ENCODE results near the gene ESRP2.
A peak's percentile ranks its signal among the peaks of the same experiment; 100 is the strongest.

The ESRP2 gene

DNA sequence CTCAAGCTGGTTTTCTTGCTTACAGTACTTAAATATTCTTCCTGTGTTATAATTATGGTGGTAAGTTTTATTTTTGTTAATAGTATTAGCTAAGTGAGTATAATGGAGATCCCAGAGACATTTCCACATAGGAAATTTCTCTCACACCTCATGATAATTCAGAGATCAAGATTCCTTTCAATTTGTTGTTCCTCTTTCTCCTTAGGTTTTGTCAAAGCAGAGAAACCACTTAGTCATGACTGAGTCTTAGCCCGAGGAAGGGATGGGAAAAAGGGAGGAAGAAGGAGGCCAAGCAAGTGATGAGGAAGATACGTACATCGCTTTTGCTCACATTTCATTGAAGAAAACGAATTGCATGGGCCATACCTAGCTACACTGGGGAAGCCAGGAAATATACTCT, 18.4 kb downstream of the ESRP2 start:
- no peak for DNase-seq (ENCODE audit: low spot score)

DNA sequence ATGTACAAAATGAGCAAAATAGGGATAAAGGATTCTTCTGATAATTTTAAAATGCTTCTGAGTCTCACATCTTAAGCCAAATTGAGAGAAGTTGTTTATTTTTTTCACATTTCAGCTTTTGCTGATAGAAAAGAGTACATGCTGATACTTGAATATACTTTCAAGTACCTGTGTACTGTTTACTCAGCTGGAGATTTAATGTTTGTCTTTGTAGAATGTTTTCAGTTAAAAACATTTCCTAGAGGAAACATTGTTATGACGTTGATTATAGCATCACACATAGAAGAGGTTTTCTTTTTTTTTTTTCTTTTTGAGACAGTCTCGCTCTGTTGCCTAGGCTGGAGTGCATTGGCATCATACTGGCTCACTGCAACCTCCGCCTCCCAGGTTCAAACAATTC, 19.7 kb downstream of the ESRP2 start:
- DNase-seq (ENCODE audit: low spot score): no peak

DNA sequence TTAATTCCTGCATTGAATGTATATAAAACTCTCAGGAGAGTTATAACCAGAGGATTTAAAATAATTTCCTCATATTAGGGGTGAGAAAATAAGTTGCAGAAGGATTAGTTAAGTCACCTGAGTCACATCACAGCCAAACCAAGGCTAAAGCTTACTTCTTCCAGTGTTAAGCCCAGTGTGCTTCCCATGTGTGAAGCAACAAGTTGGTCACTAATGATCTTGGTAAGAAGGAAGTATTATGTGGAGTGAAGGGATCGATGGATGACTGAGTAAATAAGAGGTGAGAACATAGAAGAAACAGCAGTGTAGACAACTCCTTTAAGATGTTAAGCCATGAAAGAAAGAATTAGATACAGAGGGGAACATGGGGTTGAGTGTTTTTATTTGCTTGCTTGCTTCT, 20.6 kb downstream of the ESRP2 start:
- DNase-seq (ENCODE audit: low spot score): no peak

DNA sequence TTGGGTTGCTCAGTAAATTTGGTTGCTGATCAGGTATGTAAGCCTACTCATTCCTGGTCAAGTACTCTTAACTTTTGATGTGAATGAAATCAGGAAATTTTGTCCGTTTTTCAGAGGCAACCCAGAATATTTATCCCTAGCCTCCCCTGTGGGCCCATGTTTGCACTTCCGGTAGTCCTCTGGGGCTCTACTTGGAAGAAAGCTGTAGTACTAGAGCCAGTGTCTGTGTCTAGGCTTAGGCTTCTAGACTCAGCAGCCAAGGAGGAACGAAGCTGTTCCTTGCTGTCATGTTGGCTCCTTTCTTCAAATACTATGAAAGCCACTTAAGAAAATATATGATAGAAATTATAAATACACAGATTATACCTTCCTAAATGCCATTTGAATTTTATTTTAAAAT, 21.2 kb downstream of the ESRP2 start:
- no peak for DNase-seq (ENCODE audit: low spot score)

DNA sequence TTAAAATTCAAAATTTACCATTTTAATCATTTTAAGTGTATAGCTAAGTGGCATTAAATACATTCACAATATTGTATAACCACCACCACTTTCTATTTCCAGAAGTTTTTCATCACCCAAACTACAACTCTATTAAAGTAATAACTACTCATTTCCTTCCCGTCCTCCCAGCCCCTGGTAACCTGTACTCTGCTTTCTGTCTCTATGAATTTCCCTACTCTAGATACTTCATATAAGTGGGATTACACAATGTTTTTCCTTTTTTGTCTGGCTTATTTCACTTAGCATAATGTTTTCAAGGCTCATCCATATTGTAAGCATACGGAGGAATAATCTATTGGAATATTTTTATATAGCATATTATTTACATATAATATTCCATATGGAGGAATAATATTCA, 29.7 kb downstream of the ESRP2 start:
- DNase-seq (ENCODE audit: low spot score): no peak

DNA sequence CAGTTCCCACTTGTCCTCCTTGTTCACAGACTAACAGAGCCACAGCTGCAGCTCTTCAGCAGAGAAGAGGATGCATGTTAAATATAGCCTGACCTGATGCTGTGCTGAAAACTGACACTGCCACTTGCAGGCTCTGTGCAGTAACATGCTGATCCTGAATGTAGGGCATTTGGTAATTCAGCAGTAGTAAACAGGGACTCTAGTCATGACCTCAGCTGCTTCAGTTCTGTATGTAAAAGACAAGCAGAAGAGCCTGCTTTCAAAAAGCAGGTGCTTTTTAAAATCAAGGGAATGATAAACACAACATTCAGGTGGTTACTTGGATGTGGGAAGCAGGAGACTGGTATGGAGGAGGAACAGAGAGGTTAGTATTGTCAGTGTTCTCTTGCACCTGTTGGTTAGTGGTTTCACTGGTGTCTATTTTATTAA, 33.8 kb downstream of the ESRP2 start:
- peak; percentile 16 for DNase-seq (ENCODE audit: low spot score)

DNA sequence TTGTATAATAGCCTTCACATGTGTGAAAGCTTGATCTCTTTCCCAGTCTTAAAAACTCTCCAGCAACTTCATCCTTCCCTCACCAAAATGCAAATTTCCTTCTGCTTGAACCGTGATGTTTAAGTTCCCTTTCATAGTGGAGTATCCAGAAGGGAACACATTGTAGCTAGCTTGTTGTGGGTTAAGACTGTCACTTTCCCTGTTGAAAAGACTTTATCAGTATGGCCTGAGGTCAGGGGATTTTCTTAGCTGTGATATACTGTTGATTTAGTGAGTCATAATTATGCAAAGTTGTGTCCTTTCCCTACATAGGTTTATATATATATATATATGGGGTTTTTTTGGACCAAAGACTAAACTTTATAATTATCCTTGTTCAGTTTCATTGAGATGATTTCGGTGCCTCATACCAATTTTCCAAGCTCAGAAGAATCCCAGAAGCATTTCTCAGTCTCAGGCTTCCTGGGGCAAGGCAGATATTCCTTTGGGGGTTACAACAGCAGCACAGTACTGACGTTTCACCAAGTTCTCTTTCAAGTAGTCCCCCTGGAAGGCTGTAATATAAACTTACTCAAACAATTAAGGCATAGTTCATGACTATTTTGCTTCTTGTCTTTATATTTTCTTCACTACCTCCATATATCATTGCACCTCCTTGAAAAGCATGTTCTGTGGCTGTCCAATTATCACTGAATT, 35.7 kb downstream of the ESRP2 start:
- DNase-seq (ENCODE audit: low spot score): no peak

DNA sequence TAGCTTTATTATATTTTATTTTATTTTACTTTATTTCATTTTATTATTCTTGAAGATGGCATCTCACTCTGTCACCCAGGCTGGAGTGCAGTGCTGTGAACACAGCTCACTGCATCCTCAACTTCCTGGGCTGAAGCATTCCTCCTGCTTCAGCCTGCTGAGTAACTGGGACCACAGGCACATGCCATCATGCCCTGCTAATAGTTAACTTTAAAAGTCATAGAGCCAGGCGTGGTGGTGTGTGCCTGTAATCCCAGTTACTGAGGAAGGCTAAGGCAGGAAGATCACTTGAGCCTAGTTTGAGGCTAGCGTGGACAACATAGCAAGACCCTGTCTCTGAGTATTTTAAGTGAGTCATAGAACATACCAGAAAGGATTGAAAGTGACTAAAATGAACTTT, 38.7 kb downstream of the ESRP2 start:
- DNase-seq (ENCODE audit: low spot score): no peak

DNA sequence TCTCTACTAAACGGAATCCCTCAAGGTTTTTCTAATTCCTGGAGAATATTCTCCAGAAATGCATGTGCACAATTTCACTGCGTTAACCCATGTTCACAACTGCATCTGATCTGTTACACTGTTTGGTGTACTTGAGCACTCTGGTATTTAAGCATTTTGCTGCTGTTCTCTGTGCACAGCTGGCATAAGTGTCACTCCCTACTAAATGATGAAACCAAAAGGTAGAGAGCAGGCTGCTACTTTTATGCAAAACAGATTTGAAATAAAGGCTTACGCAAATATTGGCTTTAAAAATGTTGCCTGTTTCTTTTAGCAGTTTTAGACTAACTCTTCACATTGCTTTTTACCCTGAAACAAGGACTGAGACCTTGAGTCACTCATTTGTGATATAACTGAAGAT, 41.7 kb downstream of the ESRP2 start:
- DNase-seq (ENCODE audit: low spot score): no peak

DNA sequence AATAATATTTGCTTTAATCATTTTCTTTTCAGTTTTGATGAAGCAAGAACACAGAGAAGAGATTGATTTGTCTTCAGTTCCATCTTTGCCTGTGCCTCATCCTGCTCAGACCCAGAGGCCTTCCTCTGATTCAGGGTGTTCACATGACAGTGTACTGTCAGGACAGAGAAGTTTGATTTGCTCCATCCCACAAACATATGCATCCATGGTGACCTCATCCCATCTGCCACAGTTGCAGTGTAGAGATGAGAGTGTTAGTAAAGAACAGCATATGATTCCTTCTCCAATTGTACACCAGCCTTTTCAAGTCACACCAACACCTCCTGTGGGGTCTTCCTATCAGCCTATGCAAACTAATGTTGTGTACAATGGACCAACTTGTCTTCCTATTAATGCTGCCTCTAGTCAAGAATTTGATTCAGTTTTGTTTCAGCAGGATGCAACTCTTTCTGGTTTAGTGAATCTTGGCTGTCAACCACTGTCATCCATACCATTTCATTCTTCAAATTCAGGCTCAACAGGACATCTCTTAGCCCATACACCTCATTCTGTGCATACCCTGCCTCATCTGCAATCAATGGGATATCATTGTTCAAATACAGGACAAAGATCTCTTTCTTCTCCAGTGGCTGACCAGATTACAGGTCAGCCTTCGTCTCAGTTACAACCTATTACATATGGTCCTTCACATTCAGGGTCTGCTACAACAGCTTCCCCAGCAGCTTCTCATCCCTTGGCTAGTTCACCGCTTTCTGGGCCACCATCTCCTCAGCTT, 45.0 kb downstream of the ESRP2 start:
- no peak for DNase-seq (ENCODE audit: low spot score)

DNA sequence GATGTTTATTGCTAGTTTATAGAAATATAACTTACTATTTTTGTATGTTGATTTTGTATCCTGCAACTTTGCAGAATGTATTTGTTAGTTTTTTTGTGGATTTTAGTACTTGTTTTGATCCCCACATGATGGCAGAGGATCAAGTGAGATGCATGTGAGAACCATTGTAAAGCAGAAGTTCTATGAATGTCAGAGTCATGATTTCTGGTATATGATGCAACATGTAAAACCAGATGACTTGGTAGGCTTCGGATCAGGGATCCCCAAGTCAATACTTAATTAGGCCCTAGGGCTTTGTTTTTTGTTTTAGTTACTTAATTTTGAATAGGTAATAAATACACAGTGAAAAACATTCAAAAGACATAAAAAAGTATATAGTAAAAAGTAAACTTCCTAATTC, 45.8 kb downstream of the ESRP2 start:
- no peak for DNase-seq (ENCODE audit: low spot score)

DNA sequence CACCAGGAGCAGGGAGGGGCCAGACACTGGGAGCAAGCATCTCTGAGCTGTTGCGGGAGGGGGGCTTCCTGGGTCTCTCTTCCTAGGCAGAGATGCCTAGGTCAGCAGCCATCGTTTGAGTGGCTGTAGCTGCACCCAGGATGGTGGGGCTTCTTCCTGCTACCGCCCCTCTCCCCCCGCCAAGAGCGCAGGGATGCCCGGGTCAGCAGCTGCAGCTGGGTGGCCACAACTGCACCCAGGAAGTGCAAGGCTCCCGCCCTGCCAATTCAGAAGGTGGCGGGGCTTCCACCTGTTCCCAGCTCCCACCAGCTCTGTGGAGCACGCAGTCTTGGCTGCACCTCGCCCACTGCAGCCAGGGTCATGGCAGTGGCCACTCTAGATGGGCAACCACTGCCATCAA, 47.8 kb downstream of the ESRP2 start:
- no peak for DNase-seq (ENCODE audit: low spot score)

DNA sequence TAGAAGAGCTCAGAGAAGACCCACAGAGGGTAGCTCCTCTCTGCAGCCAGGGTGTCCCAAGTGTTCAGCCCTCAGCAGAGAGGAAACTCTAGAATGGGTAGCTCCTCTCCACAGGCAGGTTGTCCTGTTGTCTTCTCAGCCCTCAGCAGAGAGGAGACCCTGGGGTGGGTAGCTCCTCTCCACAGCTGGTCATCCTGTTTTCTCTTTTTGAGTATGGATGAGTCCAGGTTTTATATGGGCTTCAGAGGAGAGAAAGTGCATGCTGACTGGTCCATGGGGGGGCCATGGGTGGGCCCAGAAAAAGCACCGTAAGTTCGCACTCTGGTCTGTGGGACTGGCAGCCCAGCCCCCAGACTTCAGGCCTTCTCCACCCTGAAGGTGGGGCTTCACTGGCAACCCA, 48.4 kb downstream of the ESRP2 start:
- DNase-seq (ENCODE audit: low spot score): no peak

DNA sequence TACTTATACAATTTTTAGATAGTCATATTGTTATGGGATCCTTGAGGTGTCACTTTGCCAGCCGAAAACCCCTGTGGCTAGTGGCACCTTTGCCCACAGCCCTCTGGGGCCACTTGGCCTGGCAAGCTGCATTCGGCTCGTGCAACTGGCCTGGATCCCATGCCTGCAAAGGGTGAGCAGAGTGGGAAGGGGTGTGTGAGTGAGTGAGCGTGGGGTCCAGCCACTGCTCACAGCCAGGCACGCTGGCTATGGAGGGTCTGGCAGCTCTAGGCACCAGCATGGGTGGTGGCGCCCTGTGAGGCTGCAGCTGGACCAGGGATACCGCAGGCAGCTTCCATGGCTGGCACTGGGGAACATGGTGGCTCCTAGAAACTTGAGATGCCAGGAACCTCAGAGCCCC, 49.0 kb downstream of the ESRP2 start:
- no peak for DNase-seq (ENCODE audit: low spot score)

DNA sequence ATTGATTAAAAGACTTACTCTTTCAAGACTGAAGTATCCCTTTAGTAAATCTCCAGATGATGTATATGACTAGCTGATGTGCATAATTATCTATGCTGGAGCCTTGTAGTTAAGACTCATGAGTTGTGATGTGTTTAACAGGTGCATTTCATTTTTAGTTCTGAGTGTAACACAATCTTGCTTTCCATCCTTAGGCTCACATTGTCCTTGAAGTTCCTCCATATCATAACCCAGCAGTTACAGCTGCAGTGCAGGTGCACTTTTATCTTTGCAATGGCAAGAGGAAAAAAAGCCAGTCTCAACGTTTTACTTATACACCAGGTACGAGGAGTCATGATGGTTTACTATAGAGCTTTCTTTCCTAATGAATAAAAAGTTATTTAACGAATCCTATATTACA, 52.9 kb downstream of the ESRP2 start:
- DNase-seq (ENCODE audit: low spot score): no peak

DNA sequence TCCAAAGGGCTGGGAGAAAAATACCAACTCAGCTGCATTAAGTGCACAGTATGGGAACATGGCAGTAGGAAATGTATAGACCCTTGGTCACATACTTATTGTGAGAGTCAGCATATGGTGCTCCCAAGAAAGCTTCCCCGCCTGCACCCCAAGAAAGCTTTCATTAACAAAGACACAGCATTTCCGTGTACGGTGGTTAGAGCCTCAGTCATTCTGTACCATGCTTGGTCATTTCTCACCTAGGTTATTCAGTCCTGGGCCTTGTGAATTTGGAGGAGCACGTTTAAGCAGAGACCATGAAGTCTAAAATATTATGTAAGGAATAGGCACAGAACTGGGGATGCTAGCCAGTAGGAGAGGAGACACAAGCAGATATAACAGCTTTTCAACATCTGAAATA, 56.1 kb downstream of the ESRP2 start:
- DNase-seq (ENCODE audit: low spot score): no peak

DNA sequence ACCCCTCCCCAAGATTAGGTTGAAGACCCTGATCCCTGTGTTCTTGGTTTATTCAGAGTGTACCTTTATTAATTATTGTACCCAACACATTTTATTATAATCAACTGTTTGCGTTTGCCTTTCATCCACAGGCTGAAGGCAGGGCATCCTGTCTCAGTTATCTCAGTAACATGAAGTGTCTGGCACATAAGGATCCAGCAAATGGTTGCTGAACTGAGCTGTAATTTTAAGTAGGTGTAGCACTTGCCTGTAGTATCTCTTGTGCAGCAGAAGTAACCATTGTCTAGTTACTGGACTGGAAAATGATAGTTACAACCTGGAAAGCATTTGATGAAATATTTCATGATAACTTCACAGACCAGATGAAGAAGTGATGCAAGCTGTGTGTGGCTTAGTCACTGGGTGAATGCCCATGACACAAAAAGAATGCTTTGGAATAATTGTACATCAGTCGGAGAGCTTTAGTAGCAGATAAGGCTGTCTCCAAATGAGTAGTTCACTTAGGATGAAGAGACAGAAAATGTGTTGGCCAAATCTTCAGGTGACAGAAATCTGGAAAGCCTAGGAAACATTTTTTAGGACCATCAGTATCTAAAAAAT, 56.6 kb downstream of the ESRP2 start:
- DNase-seq (ENCODE audit: low spot score): no peak

Data from NAMALWA (cell line).